Measurements from ENCODE around the gene SLBP.

The SLBP gene

GRCh38 chr4:1647432-1647831 is 64.7 kb downstream of the SLBP start:
- DNase-seq, result no peak

DNA sequence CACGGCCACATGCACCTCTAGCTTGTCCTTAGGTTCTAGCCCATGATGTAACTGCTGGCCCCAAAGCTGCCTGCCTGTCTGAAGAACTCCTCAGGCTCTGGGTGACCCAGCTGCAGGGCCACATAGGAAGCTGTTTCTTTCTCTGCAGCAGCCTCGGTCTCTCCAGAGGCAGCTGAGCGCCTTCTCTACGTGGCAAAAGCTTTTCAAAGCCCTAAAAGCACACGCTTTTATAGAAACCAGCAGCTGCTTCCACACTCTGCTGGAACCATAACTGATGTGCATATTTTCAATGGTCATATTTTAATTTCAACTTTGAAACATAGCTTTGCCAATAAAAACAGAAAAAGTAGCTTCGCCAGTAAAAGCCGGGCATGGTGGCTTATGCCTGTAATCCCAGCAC is 65.4 kb downstream of the SLBP start:
- no peak for DNase-seq

GRCh38 chr4:1644891-1645657 is 67.0 kb downstream of the SLBP start:
- no peak for DNase-seq

- no peak for DNase-seq
Observed at GRCh38 chr4:1643971-1644735, 68.0 kb downstream of the SLBP start.

All from CD4-positive, alpha-beta T cell treated with Interleukin-17A for 4 hours (primary cell).